ENCODE results near the gene CHCHD3.

GRCh38 chr7:132861940-132862554 lies 219.8 kb downstream of the CHCHD3 start:
- TF ChIP-seq CTCF (tag by site-specific recombination; IDR thresholded peaks at IDR 0.05), result no peak
- TF ChIP-seq ZBTB44 (tag by site-specific recombination; IDR thresholded peaks at IDR 0.05), result no peak
- no peak for TF ChIP-seq REST (tag by site-specific recombination; IDR thresholded peaks at IDR 0.05)
- TF ChIP-seq KLF17 (tag by site-specific recombination; IDR thresholded peaks at IDR 0.05), result no peak
